K562 (cell line): ENCODE results near the gene NIPAL4.

Experiments used
- DNMT1 ChIP-seq: fragments of 450-650 bp; IDR thresholded peaks from 2 replicates; pipeline ENCODE4 v1.6.1; 2016; ENCODE audit warnings: antibody characterized with exemption, mild to moderate bottlenecking
- ELF2 ChIP-seq: fragments of 250-450 bp; sonication (Bioruptor Pico); IDR thresholded peaks from 2 replicates; pipeline ENCODE4 v1.5.0; 2021; ENCODE audit warnings: mild to moderate bottlenecking
- GATA2 ChIP-seq: sonication (generic); formaldehyde crosslinking; IDR thresholded peaks from 2 replicates; pipeline ENCODE4 v1.4.0; 2020; ENCODE audit warnings: mild to moderate bottlenecking, missing genetic modification reagents
- HDGF ChIP-seq: fragments of 450-650 bp; IDR thresholded peaks from 2 replicates; pipeline ENCODE4 v1.6.1; 2016
- NEUROD1 ChIP-seq: fragments of 150-350 bp; IDR thresholded peaks from 2 replicates; pipeline ENCODE4 v1.6.1; 2014; ENCODE audit warnings: borderline replicate concordance, low read length, low read depth; ENCODE audit not compliant: partially characterized antibody
- NFYB ChIP-seq: IDR thresholded peaks from 2 replicates; pipeline ENCODE4 v1.6.1; 2011; ENCODE audit warnings: mild to moderate bottlenecking, moderate library complexity; ENCODE audit not compliant: insufficient read length; ENCODE audit errors: extremely low read depth
- PRDM10 ChIP-seq: fragments of 450-650 bp; IDR thresholded peaks from 2 replicates; pipeline ENCODE4 v1.6.1; 2018; ENCODE audit not compliant: partially characterized antibody
- SLC30A9 ChIP-seq: fragments of 250-450 bp; sonication (Bioruptor Pico); IDR thresholded peaks from 2 replicates; pipeline ENCODE4 v1.8.0; 2022; ENCODE audit warnings: mild to moderate bottlenecking, moderate library complexity
- SNAPC5 ChIP-seq: fragments of 250-450 bp; sonication (Bioruptor Pico); IDR thresholded peaks from 2 replicates; pipeline ENCODE4 v1.8.0; 2021; ENCODE audit warnings: moderate library complexity, mild to moderate bottlenecking, inconsistent platforms
- SPI1 ChIP-seq: IDR thresholded peaks from 2 replicates; pipeline ENCODE4 v1.6.1; 2011; ENCODE audit warnings: low read depth, low read length, control low read depth, borderline replicate concordance
- ZBTB7A ChIP-seq: IDR thresholded peaks from 2 replicates; pipeline ENCODE4 v1.6.1; 2011; ENCODE audit warnings: low read depth, mild to moderate bottlenecking, low read length, moderate library complexity, borderline replicate concordance; ENCODE audit not compliant: control insufficient read depth
- ZNF274 ChIP-seq: IDR thresholded peaks from 2 replicates; pipeline ENCODE4 v1.6.1; 2011; ENCODE audit warnings: low read depth, mild to moderate bottlenecking, low read length, moderate library complexity, borderline replicate concordance
- TF ChIP-seq, protein P1 (sequence below): fragments of 450-650 bp; IDR thresholded peaks from 2 replicates; pipeline ENCODE4 v1.6.1; 2018; ENCODE audit warnings: mild to moderate bottlenecking, low read depth; ENCODE audit not compliant: partially characterized antibody
- TF ChIP-seq, protein P2 (sequence below): sonication (generic); formaldehyde crosslinking; IDR thresholded peaks from 2 replicates; pipeline ENCODE4 v1.8.1; 2023; ENCODE audit warnings: mild to moderate bottlenecking, missing genetic modification reagents

DNA sequence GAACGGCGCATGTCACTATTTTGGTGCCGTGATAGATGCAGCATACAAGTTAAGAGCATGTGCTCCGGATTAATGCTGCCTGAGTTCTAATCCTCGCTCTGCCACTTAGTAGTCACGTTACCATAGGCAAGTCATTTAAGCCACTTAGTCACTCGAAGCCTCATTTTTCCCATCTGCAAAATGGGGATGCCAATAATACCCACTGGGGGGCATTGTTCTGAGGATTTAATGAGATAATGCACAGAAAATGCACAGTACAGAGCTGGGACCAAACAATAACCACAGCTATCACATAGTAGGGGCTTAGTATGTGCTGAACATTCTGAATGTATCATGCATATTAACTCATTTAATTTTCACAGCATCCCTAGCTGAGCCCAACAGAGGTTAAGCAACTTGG lies 9.1 kb downstream of the NIPAL4 start:
- TF ChIP-seq SLC30A9 (no peak), NEUROD1 (no peak), SNAPC5 (CRISPR knock-in tag) (no peak), SPI1 (no peak), HDGF (no peak), NFYB (no peak), DNMT1 (no peak), ELF2 (CRISPR knock-in tag) (no peak), PRDM10 (no peak), ZBTB7A (no peak), GATA2 (CRISPR knock-in tag) (no peak), ZNF274 (no peak)
- TF ChIP-seq, protein P1, sequence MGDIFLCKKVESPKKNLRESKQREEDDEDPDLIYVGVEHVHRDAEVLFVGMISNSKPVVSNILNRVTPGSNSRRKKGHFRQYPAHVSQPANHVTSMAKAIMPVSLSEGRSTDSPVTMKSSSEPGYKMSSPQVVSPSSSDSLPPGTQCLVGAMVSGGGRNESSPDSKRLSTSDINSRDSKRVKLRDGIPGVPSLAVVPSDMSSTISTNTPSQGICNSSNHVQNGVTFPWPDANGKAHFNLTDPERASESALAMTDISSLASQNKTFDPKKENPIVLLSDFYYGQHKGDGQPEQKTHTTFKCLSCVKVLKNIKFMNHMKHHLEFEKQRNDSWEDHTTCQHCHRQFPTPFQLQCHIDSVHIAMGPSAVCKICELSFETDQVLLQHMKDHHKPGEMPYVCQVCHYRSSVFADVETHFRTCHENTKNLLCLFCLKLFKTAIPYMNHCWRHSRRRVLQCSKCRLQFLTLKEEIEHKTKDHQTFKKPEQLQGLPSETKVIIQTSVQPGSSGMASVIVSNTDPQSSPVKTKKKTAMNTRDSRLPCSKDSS: no peak
- TF ChIP-seq, protein P2, sequence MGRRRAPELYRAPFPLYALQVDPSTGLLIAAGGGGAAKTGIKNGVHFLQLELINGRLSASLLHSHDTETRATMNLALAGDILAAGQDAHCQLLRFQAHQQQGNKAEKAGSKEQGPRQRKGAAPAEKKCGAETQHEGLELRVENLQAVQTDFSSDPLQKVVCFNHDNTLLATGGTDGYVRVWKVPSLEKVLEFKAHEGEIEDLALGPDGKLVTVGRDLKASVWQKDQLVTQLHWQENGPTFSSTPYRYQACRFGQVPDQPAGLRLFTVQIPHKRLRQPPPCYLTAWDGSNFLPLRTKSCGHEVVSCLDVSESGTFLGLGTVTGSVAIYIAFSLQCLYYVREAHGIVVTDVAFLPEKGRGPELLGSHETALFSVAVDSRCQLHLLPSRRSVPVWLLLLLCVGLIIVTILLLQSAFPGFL (CRISPR knock-in tag): no peak
